Kidney epithelial cell (primary cell): ENCODE data around the gene NUDT5. TPM values are rescaled to one million over a fixed set of nuclear protein-coding genes. Genes with fewer than 3 reads are reported as not detected.

Experiments used
- DNase-seq: peaks from one replicate; pipeline ENCODE4 v3.0.0-alpha.2; 2010; ENCODE audit warnings: low read depth
- H3K27me3 ChIP-seq: 2 replicates; pipeline ENCODE4 v1.6.0; 2011; ENCODE audit warnings: low read length; ENCODE audit not compliant: control insufficient read depth, insufficient read depth
- H3K36me3 ChIP-seq: 2 replicates; pipeline ENCODE4 v1.5.1; 2011; ENCODE audit warnings: low read length; ENCODE audit not compliant: control insufficient read depth, insufficient read depth
- H3K4me3 ChIP-seq: 2 replicates; pipeline ENCODE4 v1.5.1; 2011; ENCODE audit warnings: low read depth, mild to moderate bottlenecking, control low read depth, low read length
- total RNA-seq: library from RNA; depleted of rRNA; stranded (reverse); fragments of >200 nt; gene quantifications from 2 replicates; pipeline ENCODE4 v1.2.3, GENCODE V29; 2015
- TF ChIP-seq, protein P1 (sequence below): IDR thresholded peaks from 2 replicates; pipeline ENCODE4 v1.5.1; 2011; ENCODE audit warnings: mild to moderate bottlenecking, moderate library complexity, low read length, control low read depth, inconsistent platforms; ENCODE audit not compliant: insufficient read depth, poor library complexity, severe bottlenecking

The NUDT5 gene
- total RNA-seq, 1 donor from 2014 or later: 77.2 TPM

DNA sequence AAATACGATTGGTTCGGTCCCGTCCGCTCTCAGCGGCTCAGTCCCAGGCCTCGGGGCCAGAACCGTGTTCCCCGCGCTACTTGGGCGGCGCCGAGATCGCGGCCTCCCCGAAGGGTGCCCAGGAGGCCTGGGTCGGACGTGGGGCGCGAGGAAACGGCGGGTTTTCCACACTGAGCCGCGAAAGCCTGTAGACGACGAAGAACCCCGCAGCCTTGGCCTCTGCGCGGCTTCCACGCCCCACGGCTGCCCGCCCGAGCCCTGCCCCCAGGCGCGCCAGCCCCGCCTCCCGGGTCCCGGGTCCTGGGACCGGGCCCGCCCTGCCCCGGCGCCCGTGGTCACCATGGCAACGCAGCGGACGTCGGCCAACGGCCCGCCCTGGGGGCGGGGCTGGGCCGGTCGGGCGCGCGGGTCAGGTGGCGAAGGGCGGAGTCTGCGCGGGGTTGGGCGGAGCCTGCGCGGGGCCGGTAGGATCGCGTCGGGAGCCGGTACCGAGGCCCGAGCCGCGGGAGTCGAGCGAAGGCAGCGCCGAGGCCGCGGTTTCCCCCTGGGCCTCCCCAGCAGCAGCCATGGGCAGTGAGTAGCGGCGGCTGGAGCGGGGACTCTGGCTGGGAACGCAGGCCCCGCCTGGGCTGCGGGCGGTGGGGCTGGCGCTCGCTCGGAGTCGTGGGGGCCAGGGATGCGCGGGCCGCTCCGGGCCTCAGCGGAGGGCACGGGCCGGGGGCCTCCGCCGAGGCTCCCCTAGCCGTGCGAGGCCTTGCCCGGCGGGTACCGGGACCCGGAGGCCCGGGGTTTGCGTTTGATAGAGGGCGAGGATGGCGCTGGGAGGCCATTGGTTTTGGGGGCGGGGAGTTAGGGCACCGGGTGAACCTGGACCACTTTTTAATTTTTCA is 66.2 kb downstream of the NUDT5 start, which contains the start of gene SEC61A2:
TSS of gene SEC61A2 (plus strand) at position 456 of the 890 bp plus-strand sequence. CDS start at position 567, 111 bp downstream.
- no peaks in the 10 kb centered on the region for H3K36me3 ChIP-seq
- no peaks in the 10 kb centered on the region for H3K27me3 ChIP-seq
- peak within 1 kb of the TSS; percentile 99 for H3K4me3 ChIP-seq
- DNase-seq: peak; percentile 43
- TF ChIP-seq, protein P1, sequence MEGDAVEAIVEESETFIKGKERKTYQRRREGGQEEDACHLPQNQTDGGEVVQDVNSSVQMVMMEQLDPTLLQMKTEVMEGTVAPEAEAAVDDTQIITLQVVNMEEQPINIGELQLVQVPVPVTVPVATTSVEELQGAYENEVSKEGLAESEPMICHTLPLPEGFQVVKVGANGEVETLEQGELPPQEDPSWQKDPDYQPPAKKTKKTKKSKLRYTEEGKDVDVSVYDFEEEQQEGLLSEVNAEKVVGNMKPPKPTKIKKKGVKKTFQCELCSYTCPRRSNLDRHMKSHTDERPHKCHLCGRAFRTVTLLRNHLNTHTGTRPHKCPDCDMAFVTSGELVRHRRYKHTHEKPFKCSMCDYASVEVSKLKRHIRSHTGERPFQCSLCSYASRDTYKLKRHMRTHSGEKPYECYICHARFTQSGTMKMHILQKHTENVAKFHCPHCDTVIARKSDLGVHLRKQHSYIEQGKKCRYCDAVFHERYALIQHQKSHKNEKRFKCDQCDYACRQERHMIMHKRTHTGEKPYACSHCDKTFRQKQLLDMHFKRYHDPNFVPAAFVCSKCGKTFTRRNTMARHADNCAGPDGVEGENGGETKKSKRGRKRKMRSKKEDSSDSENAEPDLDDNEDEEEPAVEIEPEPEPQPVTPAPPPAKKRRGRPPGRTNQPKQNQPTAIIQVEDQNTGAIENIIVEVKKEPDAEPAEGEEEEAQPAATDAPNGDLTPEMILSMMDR: no peak

DNA sequence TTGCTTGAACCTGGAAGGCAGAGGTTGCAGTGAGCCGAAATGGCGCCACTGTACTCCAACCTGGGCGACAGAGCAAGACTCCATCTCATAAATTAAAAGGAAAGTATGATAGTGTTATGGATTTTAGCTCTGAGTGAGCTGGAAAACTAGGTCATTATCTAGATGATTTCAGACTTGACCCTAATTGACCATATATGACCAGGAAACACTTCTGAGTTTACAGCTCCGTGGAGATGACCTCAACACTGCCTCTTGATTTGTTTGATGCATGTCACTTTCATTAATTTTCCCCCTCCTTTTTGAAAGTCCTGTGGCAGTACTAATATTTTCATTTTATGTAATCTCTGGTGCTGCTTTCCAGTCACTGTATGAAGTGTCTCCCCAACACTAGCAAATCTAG is 74.0 kb downstream of the NUDT5 start:
- H3K27me3 ChIP-seq: no peaks in the 10 kb centered on the region
- no peaks in the 10 kb centered on the region for H3K36me3 ChIP-seq
- TF ChIP-seq, protein P1: no peak
- no peak for DNase-seq
- no peak overlapping the region for H3K4me3 ChIP-seq

Other genes with a start within 250 kb of the NUDT5 start
- gene UPF2, start 153.1 kb downstream of the NUDT5 start, total RNA-seq: 12.0 and 13.9 TPM in 2 replicates
- 17.3 and 30.9 TPM in 2 replicates for gene DHTKD1, start 126.9 kb downstream of the NUDT5 start, total RNA-seq
- gene SEC61A2, start 66.2 kb downstream of the NUDT5 start, total RNA-seq: 7.6 and 7.8 TPM in 2 replicates
- 89.2 and 93.4 TPM in 2 replicates for gene CDC123, start 297 bp upstream of the NUDT5 start, total RNA-seq
- 2.3 and 3.4 TPM in 2 replicates for gene CAMK1D, start 153.7 kb upstream of the NUDT5 start, total RNA-seq